Measurements from ENCODE around the gene KDM4C. TPM values are rescaled to one million over a fixed set of nuclear protein-coding genes. Genes with fewer than 3 reads are reported as not detected.

KDM4C gene
- total RNA-seq, 1 experiment from 2014 or later = 7.1 TPM

DNA sequence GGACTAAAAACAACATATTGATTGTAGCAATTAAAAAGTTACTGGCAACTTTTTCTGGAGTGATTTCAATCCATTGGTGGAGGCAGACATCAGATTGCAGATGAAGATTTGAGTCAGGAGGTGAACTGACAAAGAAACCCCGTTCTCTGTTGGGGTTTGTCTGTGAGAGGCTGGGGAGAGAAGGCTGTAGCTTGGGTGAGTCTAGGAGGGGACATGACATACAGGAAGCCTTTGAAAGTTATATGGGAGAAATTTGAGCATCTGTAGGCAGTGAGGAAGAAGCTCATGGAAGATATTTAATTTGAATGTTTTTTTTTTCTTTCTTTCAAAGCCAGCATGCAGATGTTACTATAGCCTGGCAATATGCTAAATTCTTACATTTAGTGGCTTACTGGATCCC, 26.0 kb downstream of the KDM4C start:
- no peaks in the 10 kb centered on the region for H3K4me1 ChIP-seq (ENCODE audit: control insufficient read depth, insufficient read depth, low read length)
- no peaks in the 10 kb centered on the region for H3K36me3 ChIP-seq (ENCODE audit: control insufficient read depth, insufficient read depth, low read length)
- intact Hi-C loops (cut with micrococcal nuclease; ENCODE audit: unreplicated experiment) (no loop called here), in situ Hi-C loops (cut with HindIII; ENCODE audit: low pct_unique_long_range_greater_than_20kb, low sequenced_read_pairs) (no loop called here)
- TF ChIP-seq, protein P1, sequence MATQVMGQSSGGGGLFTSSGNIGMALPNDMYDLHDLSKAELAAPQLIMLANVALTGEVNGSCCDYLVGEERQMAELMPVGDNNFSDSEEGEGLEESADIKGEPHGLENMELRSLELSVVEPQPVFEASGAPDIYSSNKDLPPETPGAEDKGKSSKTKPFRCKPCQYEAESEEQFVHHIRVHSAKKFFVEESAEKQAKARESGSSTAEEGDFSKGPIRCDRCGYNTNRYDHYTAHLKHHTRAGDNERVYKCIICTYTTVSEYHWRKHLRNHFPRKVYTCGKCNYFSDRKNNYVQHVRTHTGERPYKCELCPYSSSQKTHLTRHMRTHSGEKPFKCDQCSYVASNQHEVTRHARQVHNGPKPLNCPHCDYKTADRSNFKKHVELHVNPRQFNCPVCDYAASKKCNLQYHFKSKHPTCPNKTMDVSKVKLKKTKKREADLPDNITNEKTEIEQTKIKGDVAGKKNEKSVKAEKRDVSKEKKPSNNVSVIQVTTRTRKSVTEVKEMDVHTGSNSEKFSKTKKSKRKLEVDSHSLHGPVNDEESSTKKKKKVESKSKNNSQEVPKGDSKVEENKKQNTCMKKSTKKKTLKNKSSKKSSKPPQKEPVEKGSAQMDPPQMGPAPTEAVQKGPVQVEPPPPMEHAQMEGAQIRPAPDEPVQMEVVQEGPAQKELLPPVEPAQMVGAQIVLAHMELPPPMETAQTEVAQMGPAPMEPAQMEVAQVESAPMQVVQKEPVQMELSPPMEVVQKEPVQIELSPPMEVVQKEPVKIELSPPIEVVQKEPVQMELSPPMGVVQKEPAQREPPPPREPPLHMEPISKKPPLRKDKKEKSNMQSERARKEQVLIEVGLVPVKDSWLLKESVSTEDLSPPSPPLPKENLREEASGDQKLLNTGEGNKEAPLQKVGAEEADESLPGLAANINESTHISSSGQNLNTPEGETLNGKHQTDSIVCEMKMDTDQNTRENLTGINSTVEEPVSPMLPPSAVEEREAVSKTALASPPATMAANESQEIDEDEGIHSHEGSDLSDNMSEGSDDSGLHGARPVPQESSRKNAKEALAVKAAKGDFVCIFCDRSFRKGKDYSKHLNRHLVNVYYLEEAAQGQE (IDR thresholded peaks at IDR 0.05; ENCODE audit: insufficient read depth in 1 of 2, low read depth in 2 of 2, low read length in 1 of 2) = no peak
- TF ChIP-seq TCF7L2 (IDR thresholded peaks at IDR 0.05; ENCODE audit: low read depth, low read length) (no peak), POLR2AphosphoS5 (IDR thresholded peaks at IDR 0.05; ENCODE audit: low read depth, low read length) (no peak)
- ATAC-seq (no peak), DNase-seq (ENCODE audit: low read depth, low spot score) (no peak)
- H3K4me3 ChIP-seq (ENCODE audit: low read depth in 2 of 2, low read length in 2 of 2) = no peak overlapping the region
- no peaks in the 10 kb centered on the region for H3K9me3 ChIP-seq (ENCODE audit: control insufficient read depth, insufficient read depth, low read depth, low read length)
- H3K27ac ChIP-seq (ENCODE audit: low read length) = no peak overlapping the region
- ChIA-PET CTCF (no interaction called here), POLR2A (no interaction called here)
- no TSS peak for BruUV-seq (replicated peaks)
- no peaks in the 10 kb centered on the region for H3K27me3 ChIP-seq (ENCODE audit: control insufficient read depth, insufficient read depth, low read length)

DNA sequence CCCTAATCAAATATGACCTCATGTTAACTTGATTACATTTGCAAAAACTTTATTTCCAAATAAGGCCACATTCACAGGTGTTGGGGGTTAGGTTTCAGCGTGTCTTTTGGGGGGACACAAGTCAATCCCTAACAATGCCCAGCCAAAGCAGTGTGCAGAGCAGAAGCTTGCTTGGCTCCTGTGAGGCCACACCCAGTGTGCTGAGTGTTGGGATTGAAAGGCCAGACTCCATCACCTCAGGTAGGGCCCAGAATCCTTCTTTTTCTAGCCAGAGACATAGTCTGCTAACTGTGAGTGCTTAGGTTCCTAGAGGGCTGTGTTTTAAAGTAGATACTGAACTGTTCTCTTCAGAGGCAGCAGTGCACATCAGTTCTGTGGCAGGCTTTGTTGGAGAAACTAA, 27.9 kb downstream of the KDM4C start:
- ChIA-PET CTCF (no interaction called here), POLR2A (no interaction called here)
- in situ Hi-C loops (cut with HindIII; ENCODE audit: low pct_unique_long_range_greater_than_20kb, low sequenced_read_pairs) (no loop called here), intact Hi-C loops (cut with micrococcal nuclease; ENCODE audit: unreplicated experiment) (no loop called here)
- no peak overlapping the region for H3K4me3 ChIP-seq (ENCODE audit: low read depth in 2 of 2, low read length in 2 of 2)
- no TSS peak for BruUV-seq (replicated peaks)
- TF ChIP-seq POLR2AphosphoS5 (IDR thresholded peaks at IDR 0.05; ENCODE audit: low read depth, low read length) (no peak), TCF7L2 (IDR thresholded peaks at IDR 0.05; ENCODE audit: low read depth, low read length) (no peak), SIN3A (IDR thresholded peaks at IDR 0.05; ENCODE audit: borderline replicate concordance, insufficient read depth, low read depth, low read length) (no peak)
- TF ChIP-seq, protein P1 (IDR thresholded peaks at IDR 0.05; ENCODE audit: insufficient read depth in 1 of 2, low read depth in 2 of 2, low read length in 1 of 2) = no peak
- TF ChIP-seq, protein P2, sequence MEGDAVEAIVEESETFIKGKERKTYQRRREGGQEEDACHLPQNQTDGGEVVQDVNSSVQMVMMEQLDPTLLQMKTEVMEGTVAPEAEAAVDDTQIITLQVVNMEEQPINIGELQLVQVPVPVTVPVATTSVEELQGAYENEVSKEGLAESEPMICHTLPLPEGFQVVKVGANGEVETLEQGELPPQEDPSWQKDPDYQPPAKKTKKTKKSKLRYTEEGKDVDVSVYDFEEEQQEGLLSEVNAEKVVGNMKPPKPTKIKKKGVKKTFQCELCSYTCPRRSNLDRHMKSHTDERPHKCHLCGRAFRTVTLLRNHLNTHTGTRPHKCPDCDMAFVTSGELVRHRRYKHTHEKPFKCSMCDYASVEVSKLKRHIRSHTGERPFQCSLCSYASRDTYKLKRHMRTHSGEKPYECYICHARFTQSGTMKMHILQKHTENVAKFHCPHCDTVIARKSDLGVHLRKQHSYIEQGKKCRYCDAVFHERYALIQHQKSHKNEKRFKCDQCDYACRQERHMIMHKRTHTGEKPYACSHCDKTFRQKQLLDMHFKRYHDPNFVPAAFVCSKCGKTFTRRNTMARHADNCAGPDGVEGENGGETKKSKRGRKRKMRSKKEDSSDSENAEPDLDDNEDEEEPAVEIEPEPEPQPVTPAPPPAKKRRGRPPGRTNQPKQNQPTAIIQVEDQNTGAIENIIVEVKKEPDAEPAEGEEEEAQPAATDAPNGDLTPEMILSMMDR (IDR thresholded peaks at IDR 0.05) = no peak
- DNase-seq (ENCODE audit: low read depth, low spot score) = no peak
- no peaks in the 10 kb centered on the region for H3K36me3 ChIP-seq (ENCODE audit: control insufficient read depth, insufficient read depth, low read length)
- H3K4me1 ChIP-seq (ENCODE audit: control insufficient read depth, insufficient read depth, low read length) = no peaks in the 10 kb centered on the region
- ATAC-seq = no peak
- H3K9me3 ChIP-seq (ENCODE audit: control insufficient read depth, insufficient read depth, low read depth, low read length) = no peaks in the 10 kb centered on the region
- no peaks in the 10 kb centered on the region for H3K27me3 ChIP-seq (ENCODE audit: control insufficient read depth, insufficient read depth, low read length)
- H3K27ac ChIP-seq (ENCODE audit: low read length) = no peak overlapping the region
